ENCODE results near the gene ATXN1. TPM values are rescaled to one million over a fixed set of nuclear protein-coding genes. Genes with fewer than 3 reads are reported as not detected.

The ATXN1 gene
- total RNA-seq, 1 experiment from 2014 or later = 8.1 TPM

DNA sequence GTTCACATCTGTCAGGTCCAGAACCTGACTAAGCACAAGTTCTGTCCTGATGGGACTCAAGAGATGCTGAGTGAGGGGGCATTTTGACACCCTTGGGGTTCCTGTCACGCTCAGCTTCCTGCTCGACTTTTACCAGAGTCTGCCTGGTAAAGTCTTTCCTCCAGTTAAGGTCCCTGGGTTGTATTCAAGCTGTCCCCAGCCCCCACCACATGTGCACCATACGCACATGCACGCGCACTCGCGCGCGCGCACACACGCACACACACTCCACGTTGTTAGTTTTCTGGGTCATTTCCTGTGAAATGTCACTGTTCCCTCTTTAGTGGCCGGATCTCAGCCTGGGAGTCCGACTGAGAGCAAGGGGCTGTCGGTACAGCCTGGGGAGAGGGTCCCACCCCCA, 356.8 kb downstream of the ATXN1 start:
- Mint-ChIP-seq H3K4me3 (no peak overlapping the region), H3K4me1 (no peaks in the 10 kb centered on the region), H3K9me3 (peaks cover 10% of the 10 kb centered on the region), H3K27ac (peak overlapping the region; percentile 46; the same call in 1 of the 2 replicates), H3K27me3 (ENCODE audit: low read depth) (no peaks in the 10 kb centered on the region), H3K36me3 (no peaks in the 10 kb centered on the region)
- DNase-seq (ENCODE audit: low spot score) = no peak
- no peak for ATAC-seq
- no peak for TF ChIP-seq CREB1 (CRISPR knock-in tag; IDR thresholded peaks at IDR 0.05)
- TF ChIP-seq FOXP1 (CRISPR knock-in tag; IDR thresholded peaks at IDR 0.05; ENCODE audit: borderline replicate concordance) = no peak
- TF ChIP-seq, protein P1, sequence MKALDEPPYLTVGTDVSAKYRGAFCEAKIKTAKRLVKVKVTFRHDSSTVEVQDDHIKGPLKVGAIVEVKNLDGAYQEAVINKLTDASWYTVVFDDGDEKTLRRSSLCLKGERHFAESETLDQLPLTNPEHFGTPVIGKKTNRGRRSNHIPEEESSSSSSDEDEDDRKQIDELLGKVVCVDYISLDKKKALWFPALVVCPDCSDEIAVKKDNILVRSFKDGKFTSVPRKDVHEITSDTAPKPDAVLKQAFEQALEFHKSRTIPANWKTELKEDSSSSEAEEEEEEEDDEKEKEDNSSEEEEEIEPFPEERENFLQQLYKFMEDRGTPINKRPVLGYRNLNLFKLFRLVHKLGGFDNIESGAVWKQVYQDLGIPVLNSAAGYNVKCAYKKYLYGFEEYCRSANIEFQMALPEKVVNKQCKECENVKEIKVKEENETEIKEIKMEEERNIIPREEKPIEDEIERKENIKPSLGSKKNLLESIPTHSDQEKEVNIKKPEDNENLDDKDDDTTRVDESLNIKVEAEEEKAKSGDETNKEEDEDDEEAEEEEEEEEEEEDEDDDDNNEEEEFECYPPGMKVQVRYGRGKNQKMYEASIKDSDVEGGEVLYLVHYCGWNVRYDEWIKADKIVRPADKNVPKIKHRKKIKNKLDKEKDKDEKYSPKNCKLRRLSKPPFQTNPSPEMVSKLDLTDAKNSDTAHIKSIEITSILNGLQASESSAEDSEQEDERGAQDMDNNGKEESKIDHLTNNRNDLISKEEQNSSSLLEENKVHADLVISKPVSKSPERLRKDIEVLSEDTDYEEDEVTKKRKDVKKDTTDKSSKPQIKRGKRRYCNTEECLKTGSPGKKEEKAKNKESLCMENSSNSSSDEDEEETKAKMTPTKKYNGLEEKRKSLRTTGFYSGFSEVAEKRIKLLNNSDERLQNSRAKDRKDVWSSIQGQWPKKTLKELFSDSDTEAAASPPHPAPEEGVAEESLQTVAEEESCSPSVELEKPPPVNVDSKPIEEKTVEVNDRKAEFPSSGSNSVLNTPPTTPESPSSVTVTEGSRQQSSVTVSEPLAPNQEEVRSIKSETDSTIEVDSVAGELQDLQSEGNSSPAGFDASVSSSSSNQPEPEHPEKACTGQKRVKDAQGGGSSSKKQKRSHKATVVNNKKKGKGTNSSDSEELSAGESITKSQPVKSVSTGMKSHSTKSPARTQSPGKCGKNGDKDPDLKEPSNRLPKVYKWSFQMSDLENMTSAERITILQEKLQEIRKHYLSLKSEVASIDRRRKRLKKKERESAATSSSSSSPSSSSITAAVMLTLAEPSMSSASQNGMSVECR (CRISPR knock-in tag; IDR thresholded peaks at IDR 0.05; ENCODE audit: borderline replicate concordance) = no peak
- POLR2A ChIA-PET = no interaction called here
- CTCF ChIA-PET = no interaction called here

DNA sequence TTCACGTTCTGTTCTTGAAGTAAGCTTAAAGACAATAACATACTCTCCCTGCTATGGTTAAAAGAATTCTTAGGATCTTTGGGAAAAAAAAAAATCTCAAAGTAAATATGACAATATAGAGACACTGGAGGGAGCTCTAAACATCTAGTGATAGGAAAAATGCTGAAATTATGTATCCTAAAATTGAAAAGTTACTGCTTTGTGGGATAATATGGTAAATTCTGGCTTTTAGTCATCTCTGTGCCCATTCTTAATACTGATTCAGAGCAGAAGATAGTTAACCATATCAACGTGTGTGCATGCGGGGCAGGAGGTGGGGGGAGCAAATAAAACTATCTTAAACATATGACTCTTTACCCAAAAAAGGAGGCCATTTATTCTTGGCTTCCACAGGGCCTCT, 357.4 kb downstream of the ATXN1 start:
- no peak for TF ChIP-seq FOXK1 (CRISPR knock-in tag; IDR thresholded peaks at IDR 0.05)
- TF ChIP-seq, protein P2, sequence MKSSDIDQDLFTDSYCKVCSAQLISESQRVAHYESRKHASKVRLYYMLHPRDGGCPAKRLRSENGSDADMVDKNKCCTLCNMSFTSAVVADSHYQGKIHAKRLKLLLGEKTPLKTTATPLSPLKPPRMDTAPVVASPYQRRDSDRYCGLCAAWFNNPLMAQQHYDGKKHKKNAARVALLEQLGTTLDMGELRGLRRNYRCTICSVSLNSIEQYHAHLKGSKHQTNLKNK (CRISPR knock-in tag; IDR thresholded peaks at IDR 0.05) = no peak
- no peak overlapping the region for H3K4me3 Mint-ChIP-seq
- ATAC-seq (no peak), DNase-seq (ENCODE audit: low spot score) (no peak)
- ChIA-PET POLR2A (no interaction called here), CTCF (interaction anchor here (0.7 to 2.1 kb wide), 2 partner anchors 9 to 117 kb away, joined by 3 to 5 read pairs; no protein-coding TSS in a partner anchor)
- no peaks in the 10 kb centered on the region for H3K27me3 Mint-ChIP-seq (ENCODE audit: low read depth)
- no peaks in the 10 kb centered on the region for H3K36me3 Mint-ChIP-seq
- H3K9me3 Mint-ChIP-seq = peaks cover 10% of the 10 kb centered on the region
- no peaks in the 10 kb centered on the region for H3K4me1 Mint-ChIP-seq
- no peak overlapping the region; the same call in 1 of the 2 replicates for H3K27ac Mint-ChIP-seq

DNA sequence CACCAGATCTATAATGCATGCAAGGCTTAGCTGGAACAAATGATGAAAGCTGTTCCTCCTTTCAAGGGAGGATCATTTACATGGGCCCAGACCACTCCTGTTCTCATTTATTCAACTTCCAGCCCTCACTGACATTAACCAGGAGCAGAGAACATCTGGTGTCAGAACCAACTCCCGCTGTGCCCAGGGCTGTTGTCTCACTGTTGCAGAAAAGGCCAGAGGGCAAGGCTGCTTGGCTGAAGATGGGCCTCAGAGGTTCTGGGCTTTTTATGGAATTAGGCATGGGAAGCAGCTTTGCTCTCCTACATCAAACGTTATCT, 358.7 kb downstream of the ATXN1 start:
- ChIA-PET CTCF (interaction anchor here (2.1 kb wide), 1 partner anchor 116 kb away, joined by 5 read pairs; no protein-coding TSS in a partner anchor), POLR2A (no interaction called here)
- Mint-ChIP-seq H3K4me1 (no peaks in the 10 kb centered on the region), H3K27ac (0 out of 2 replicates have a peak overlapping the region, but pooled peaks have one; percentile 9), H3K4me3 (no peak overlapping the region), H3K9me3 (peaks cover 10% of the 10 kb centered on the region), H3K36me3 (no peaks in the 10 kb centered on the region), H3K27me3 (ENCODE audit: low read depth) (no peaks in the 10 kb centered on the region)
- DNase-seq (ENCODE audit: low spot score) (no peak), ATAC-seq (no peak)
- TF ChIP-seq, protein P3, sequence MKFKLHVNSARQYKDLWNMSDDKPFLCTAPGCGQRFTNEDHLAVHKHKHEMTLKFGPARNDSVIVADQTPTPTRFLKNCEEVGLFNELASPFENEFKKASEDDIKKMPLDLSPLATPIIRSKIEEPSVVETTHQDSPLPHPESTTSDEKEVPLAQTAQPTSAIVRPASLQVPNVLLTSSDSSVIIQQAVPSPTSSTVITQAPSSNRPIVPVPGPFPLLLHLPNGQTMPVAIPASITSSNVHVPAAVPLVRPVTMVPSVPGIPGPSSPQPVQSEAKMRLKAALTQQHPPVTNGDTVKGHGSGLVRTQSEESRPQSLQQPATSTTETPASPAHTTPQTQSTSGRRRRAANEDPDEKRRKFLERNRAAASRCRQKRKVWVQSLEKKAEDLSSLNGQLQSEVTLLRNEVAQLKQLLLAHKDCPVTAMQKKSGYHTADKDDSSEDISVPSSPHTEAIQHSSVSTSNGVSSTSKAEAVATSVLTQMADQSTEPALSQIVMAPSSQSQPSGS (CRISPR knock-in tag; IDR thresholded peaks at IDR 0.05; ENCODE audit: borderline replicate concordance, low read depth) = no peak
- TF ChIP-seq KAT7 (CRISPR knock-in tag; IDR thresholded peaks at IDR 0.05; ENCODE audit: borderline replicate concordance) (no peak), SP1 (CRISPR knock-in tag; conservative IDR thresholded peaks at IDR 0.05) (no peak), CREB1 (CRISPR knock-in tag; IDR thresholded peaks at IDR 0.05) (no peak), CBFB (CRISPR knock-in tag; IDR thresholded peaks at IDR 0.05; ENCODE audit: low read depth) (no peak), IRF2 (CRISPR knock-in tag; IDR thresholded peaks at IDR 0.05; ENCODE audit: borderline replicate concordance, low read depth) (no peak), SMAD4 (CRISPR knock-in tag; IDR thresholded peaks at IDR 0.05) (no peak), HMGA2 (CRISPR knock-in tag; IDR thresholded peaks at IDR 0.05) (no peak), ELF4 (CRISPR knock-in tag; IDR thresholded peaks at IDR 0.05; ENCODE audit: low read depth) (no peak), CREM (CRISPR knock-in tag; IDR thresholded peaks at IDR 0.05) (no peak), ZNF232 (CRISPR knock-in tag; IDR thresholded peaks at IDR 0.05) (no peak)
- TF ChIP-seq, protein P4, sequence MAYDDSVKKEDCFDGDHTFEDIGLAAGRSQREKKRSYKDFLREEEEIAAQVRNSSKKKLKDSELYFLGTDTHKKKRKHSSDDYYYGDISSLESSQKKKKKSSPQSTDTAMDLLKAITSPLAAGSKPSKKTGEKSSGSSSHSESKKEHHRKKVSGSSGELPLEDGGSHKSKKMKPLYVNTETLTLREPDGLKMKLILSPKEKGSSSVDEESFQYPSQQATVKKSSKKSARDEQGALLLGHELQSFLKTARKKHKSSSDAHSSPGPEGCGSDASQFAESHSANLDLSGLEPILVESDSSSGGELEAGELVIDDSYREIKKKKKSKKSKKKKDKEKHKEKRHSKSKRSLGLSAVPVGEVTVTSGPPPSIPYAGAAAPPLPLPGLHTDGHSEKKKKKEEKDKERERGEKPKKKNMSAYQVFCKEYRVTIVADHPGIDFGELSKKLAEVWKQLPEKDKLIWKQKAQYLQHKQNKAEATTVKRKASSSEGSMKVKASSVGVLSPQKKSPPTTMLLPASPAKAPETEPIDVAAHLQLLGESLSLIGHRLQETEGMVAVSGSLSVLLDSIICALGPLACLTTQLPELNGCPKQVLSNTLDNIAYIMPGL (CRISPR knock-in tag; IDR thresholded peaks at IDR 0.05) = no peak
- TF ChIP-seq, protein P5, sequence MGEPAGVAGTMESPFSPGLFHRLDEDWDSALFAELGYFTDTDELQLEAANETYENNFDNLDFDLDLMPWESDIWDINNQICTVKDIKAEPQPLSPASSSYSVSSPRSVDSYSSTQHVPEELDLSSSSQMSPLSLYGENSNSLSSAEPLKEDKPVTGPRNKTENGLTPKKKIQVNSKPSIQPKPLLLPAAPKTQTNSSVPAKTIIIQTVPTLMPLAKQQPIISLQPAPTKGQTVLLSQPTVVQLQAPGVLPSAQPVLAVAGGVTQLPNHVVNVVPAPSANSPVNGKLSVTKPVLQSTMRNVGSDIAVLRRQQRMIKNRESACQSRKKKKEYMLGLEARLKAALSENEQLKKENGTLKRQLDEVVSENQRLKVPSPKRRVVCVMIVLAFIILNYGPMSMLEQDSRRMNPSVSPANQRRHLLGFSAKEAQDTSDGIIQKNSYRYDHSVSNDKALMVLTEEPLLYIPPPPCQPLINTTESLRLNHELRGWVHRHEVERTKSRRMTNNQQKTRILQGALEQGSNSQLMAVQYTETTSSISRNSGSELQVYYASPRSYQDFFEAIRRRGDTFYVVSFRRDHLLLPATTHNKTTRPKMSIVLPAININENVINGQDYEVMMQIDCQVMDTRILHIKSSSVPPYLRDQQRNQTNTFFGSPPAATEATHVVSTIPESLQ (CRISPR knock-in tag; IDR thresholded peaks at IDR 0.05) = no peak
- TF ChIP-seq, protein P6, sequence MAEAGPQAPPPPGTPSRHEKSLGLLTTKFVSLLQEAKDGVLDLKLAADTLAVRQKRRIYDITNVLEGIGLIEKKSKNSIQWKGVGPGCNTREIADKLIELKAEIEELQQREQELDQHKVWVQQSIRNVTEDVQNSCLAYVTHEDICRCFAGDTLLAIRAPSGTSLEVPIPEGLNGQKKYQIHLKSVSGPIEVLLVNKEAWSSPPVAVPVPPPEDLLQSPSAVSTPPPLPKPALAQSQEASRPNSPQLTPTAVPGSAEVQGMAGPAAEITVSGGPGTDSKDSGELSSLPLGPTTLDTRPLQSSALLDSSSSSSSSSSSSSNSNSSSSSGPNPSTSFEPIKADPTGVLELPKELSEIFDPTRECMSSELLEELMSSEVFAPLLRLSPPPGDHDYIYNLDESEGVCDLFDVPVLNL (CRISPR knock-in tag; IDR thresholded peaks at IDR 0.05; ENCODE audit: borderline replicate concordance, low read depth) = no peak
- TF ChIP-seq, protein P7, sequence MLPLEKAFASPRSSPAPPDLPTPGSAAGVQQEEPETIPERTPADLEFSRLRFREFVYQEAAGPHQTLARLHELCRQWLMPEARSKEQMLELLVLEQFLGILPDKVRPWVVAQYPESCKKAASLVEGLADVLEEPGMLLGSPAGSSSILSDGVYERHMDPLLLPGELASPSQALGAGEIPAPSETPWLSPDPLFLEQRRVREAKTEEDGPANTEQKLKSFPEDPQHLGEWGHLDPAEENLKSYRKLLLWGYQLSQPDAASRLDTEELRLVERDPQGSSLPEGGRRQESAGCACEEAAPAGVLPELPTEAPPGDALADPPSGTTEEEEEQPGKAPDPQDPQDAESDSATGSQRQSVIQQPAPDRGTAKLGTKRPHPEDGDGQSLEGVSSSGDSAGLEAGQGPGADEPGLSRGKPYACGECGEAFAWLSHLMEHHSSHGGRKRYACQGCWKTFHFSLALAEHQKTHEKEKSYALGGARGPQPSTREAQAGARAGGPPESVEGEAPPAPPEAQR (CRISPR knock-in tag; IDR thresholded peaks at IDR 0.05) = no peak

Data from WTC11 (cell line).